GM12878 (cell line): ENCODE results near the gene ATF4. TPM values are rescaled to one million over a fixed set of nuclear protein-coding genes. Genes with fewer than 3 reads are reported as not detected.

Source experiments
- ATAC-seq: fragments of 200-7000 bp; cut with Tn5 transposase; 3 replicates; pipeline ENCODE4 v1.9.1; 2020; ENCODE audit warnings: mild to moderate bottlenecking, moderate library complexity
- BruUV-seq: library from RNA; stranded (reverse); fragments of 400-500 nt; replicated peaks from 2 replicates; lab custom pipeline; 2021; lab: Mats Ljungman, UMichigan
- CTCF ChIA-PET: fragments of 300-600 bp; sonication (Branson Sonifier 250); formaldehyde crosslinking; extraction: SDS; loops from one replicate; lab custom pipeline; 2021; ENCODE audit warnings: inconsistent platforms; lab: Yijun Ruan, JAX
- POLR2A ChIA-PET: fragments of 350-600 bp; formaldehyde crosslinking; extraction: SDS; loops from one replicate; lab custom pipeline; 2021; ENCODE audit warnings: inconsistent platforms; lab: Charles Lee
- RAD21 ChIA-PET: fragments of 300-600 bp; sonication (Branson Sonifier 250); formaldehyde crosslinking; loops from one replicate; lab custom pipeline; 2023; ENCODE audit warnings: antibody characterized with exemption; ENCODE audit not compliant: unreplicated experiment; lab: Charles Lee
- SMC1A ChIA-PET: fragments of 300-600 bp; sonication (Branson Sonifier 250); formaldehyde crosslinking; loops from one replicate; lab custom pipeline; 2023; ENCODE audit not compliant: unreplicated experiment, uncharacterized antibody; lab: Charles Lee
- DNase-seq: peaks from one replicate; pipeline ENCODE4 v3.0.0-alpha.2; 2011; ENCODE audit warnings: low read depth, low spot score
- FAIRE-seq: peaks from 3 replicates; lab custom pipeline; 2011; peaks lifted over from hg19 to GRCh38; lab: Jason Lieb, UNC
- H2AFZ ChIP-seq: 2 replicates; pipeline ENCODE4 v1.6.0; 2011; ENCODE audit warnings: low read depth, low read length, control low read depth; ENCODE audit not compliant: control insufficient read depth
- H3K27ac ChIP-seq: 2 replicates; pipeline ENCODE4 v1.5.1; 2011; ENCODE audit warnings: control low read depth; ENCODE audit not compliant: control insufficient read depth, insufficient read depth
- H3K27me3 ChIP-seq, 2 experiments: replicated peaks in 1 of 2; 2 replicates each; pipeline versions ENCODE4 v1.6.0 to v1.6.1; 2011; ENCODE audit warnings: low read length in 1 of 2; ENCODE audit not compliant: control insufficient read depth in 2 of 2, insufficient read depth in 2 of 2
- H3K36me3 ChIP-seq, 2 experiments: 2 replicates each; pipeline ENCODE4 v1.5.1; 2011; ENCODE audit warnings: low read length in 1 of 2; ENCODE audit not compliant: control insufficient read depth in 2 of 2, insufficient read depth in 2 of 2
- H3K4me1 ChIP-seq: 2 replicates; pipeline ENCODE4 v1.6.1; 2011; ENCODE audit warnings: mild to moderate bottlenecking, low read length, moderate library complexity, mixed read lengths; ENCODE audit not compliant: control insufficient read depth, insufficient read depth
- H3K4me2 ChIP-seq: 2 replicates; pipeline ENCODE4 v1.6.0; 2011; ENCODE audit warnings: control low read depth; ENCODE audit not compliant: control insufficient read depth, insufficient read depth
- H3K4me3 ChIP-seq: fragments of 200-600 bp; sonication (generic); 2 replicates; pipeline ENCODE4 v1.5.1; 2016
- H3K79me2 ChIP-seq: 2 replicates; pipeline ENCODE4 v1.6.0; 2011; ENCODE audit warnings: low read length; ENCODE audit not compliant: control insufficient read depth, insufficient read depth
- H3K9ac ChIP-seq: 2 replicates; pipeline ENCODE4 v1.8.0; 2011; ENCODE audit warnings: low read length, control low read depth, mixed read lengths; ENCODE audit not compliant: control insufficient read depth, insufficient read depth
- H3K9me3 ChIP-seq: replicated peaks from 3 replicates; pipeline ENCODE4 v1.5.1; 2011; ENCODE audit warnings: mild to moderate bottlenecking, low read length; ENCODE audit not compliant: control insufficient read depth, insufficient read depth
- H4K20me1 ChIP-seq: 2 replicates; pipeline ENCODE4 v1.6.0; 2011; ENCODE audit not compliant: control insufficient read depth, insufficient read depth
- EZH2 ChIP-seq: IDR thresholded peaks from 2 replicates; pipeline ENCODE4 v1.6.1; 2012; ENCODE audit warnings: low read depth, mild to moderate bottlenecking, control low read depth, inconsistent platforms, low read length, borderline replicate concordance; ENCODE audit not compliant: control insufficient read depth
- PAX8 ChIP-seq: fragments of 450-650 bp; IDR thresholded peaks from 2 replicates; pipeline ENCODE4 v1.6.1; 2017; ENCODE audit warnings: mild to moderate bottlenecking, moderate library complexity
- RFX5 ChIP-seq: IDR thresholded peaks from 2 replicates; pipeline ENCODE4 v1.6.1; 2011; ENCODE audit warnings: low read depth, low read length, improper control_type of control experiment
- SKIL ChIP-seq: fragments of 450-650 bp; IDR thresholded peaks from 2 replicates; pipeline ENCODE4 v1.6.1; 2017; ENCODE audit warnings: mild to moderate bottlenecking, low read depth, inconsistent platforms; ENCODE audit not compliant: poor library complexity, severe bottlenecking
- STAT3 ChIP-seq: IDR thresholded peaks from 2 replicates; pipeline ENCODE4 v1.6.1; 2011; ENCODE audit warnings: low read depth, low read length, improper control_type of control experiment
- WGBS: methylation state at CpG from one replicate; pipeline ENCODE4 v1.1.6; 2016; ENCODE audit warnings: low lambda C conversion rate; ENCODE audit not compliant: insufficient replicate concordance, insufficient coverage; ENCODE audit errors: missing lambda C conversion rate; 5-methylcytosine and 5-hydroxymethylcytosine counted together
- in situ Hi-C: fragments of 300-500 bp; cut with MboI; formaldehyde crosslinking; loops from 9 replicates; pipeline ENCODE4 v1.14.3; 2018; ENCODE audit warnings: mixed read lengths
- intact Hi-C: fragments of 100-400 bp; cut with micrococcal nuclease; formaldehyde crosslinking; loops from one replicate; pipeline ENCODE4 v1.14.2; 2022; ENCODE audit not compliant: unreplicated experiment
- polyA plus RNA-seq, 11 experiments: library from polyadenylated mRNA; depleted of rRNA in 4 of 11; unstranded in 6 of 11; stranded (reverse) in 5 of 11; fragments of >200 nt; fragmentation: Nextera tagmentation in 4 of 11; fragmentation: Illumina TruSeq in 1 of 11; extraction: Ambion mirVana in 4 of 11; extraction: Trizol in 1 of 11; gene quantifications; 1 replicate in 1 of 11; 2 replicates in 10 of 11; pipeline versions ENCODE4 v1.2.1 to v1.2.3, GENCODE V29; 2011 to 2016; ENCODE audit warnings: inconsistent platforms in 2 of 11, missing spikeins in 2 of 11, low read depth in 1 of 11
- total RNA-seq, 4 experiments: library from RNA; depleted of rRNA in 3 of 4; stranded (reverse); fragments of >200 nt in 3 of 4; fragmentation: Illumina TruSeq in 1 of 4; extraction: Trizol in 1 of 4; gene quantifications; 2 replicates each; pipeline versions ENCODE4 v1.2.1 to v1.2.3, GENCODE V29; 2013 to 2021
- TF ChIP-seq, protein P1 (sequence below): fragments of 450-650 bp; formaldehyde crosslinking; IDR thresholded peaks from 2 replicates; pipeline ENCODE4 v1.4.0; 2020; ENCODE audit warnings: mild to moderate bottlenecking, moderate library complexity
- TF ChIP-seq, protein P2 (sequence below): fragments of 450-650 bp; IDR thresholded peaks from 2 replicates; pipeline ENCODE4 v1.6.1; 2017; ENCODE audit warnings: mild to moderate bottlenecking

The ATF4 gene
- total and polyA plus RNA-seq, 10 of the 15 experiments (the other 5 are each of a cell fraction or from before 2014, with no cell fraction given) = 88.3 to 605 (median 320) TPM

DNA sequence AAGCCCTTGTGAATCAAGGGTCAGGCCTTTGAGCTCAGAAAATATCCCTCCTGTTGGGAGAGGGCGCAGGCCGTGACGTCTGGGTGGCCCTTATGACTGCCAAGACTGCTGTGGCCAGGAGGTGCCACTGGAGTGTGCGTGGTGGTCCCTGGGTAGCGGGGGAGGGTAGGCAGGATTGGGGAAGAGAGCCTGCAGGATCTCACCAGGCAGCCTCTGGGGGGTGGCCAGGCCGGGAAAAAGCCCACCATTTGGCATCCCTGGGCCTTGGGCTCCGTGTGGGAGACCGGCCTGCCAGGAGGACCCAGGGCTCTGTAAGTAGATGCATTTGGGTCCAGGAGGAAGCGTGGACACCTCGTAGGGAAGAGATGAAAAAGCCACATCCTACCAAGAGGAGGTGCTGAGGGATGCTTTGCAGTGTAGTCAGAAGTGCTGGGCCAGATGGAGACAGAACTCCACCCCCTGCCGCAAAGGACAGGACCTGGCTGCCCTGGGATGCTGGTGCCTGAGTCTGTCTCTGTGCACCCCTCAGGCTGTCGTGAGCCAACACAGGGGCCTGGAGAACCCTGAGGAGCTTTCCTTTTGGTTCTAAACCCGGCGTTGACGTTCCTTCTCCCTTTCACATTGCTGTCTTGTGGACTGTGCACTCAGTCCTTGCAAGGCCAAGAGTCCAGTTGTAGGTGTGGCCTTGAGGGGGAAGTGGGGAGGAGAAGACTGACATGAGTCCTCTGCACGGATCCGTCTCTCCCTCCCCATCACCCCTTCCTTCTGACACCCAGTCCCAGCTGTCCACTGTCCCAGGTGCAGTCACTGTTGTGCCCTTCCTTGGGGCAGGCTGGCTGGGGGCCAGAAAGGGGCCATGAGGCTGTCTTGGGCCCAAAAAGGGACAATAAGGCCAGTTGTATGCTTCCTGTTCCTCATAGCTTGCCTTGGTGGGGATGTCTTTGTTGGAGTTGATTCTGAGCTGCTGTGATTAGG is 31.0 kb upstream of the ATF4 start:
- SMC1A ChIA-PET = interaction anchor here (0.9 to 2.2 kb wide), 5 partner anchors 16 to 43 kb away, joined by 3 to 9 read pairs (median 3); no protein-coding TSS in a partner anchor
- RAD21 ChIA-PET = interaction anchor here (0.8 to 1.9 kb wide), 6 partner anchors 15 to 171 kb away, joined by 3 to 8 read pairs (median 3); partner anchors contain the start of gene RPL3
- Histone ChIP-seq H3K4me1 (peaks cover 7% of the 10 kb centered on the region; the same call in 1 of the 2 replicates), H3K36me3 (peaks cover 3 to 25% of the 10 kb centered on the region in 2 experiments), H4K20me1 (no peaks in the 10 kb centered on the region), H3K27ac (no peak overlapping the region), H3K4me3 (no peak overlapping the region), H2AFZ (no peak overlapping the region), H3K9ac (no peak overlapping the region), H3K4me2 (peak overlapping the region; percentile 44; the same call in 1 of the 2 replicates), H3K79me2 (peaks cover 2% of the 10 kb centered on the region; the same call in 1 of the 2 replicates), H3K9me3 (no peaks in the 10 kb centered on the region), H3K27me3 (no peaks in the 10 kb centered on the region)
- CTCF ChIA-PET = interaction anchor here (0.8 to 15.7 kb wide), 7 partner anchors 18 to 90 kb away, joined by 3 to 372 read pairs (median 4); partner anchors contain the start of genes ATF4, RPS19BP1 and TAB1
- BruUV-seq = TSS peak; percentile 42
- in situ Hi-C loops = loop anchor here (5.0 kb wide), 1 partner anchor 553 kb away; no protein-coding TSS in a partner anchor
- intact Hi-C loops = loop anchor here (5.0 kb wide), 1 partner anchor 548 kb away; no protein-coding TSS in a partner anchor
- POLR2A ChIA-PET = interaction anchor here (0.5 to 1.3 kb wide), 3 partner anchors 18 to 671 kb away, joined by 3 to 7 read pairs (median 3); no protein-coding TSS in a partner anchor
- WGBS = 75% methylated on average over 17 of the region's 17 CpGs
- TF ChIP-seq PAX8 = no peak
- TF ChIP-seq RFX5 = no peak
- TF ChIP-seq, protein P1, sequence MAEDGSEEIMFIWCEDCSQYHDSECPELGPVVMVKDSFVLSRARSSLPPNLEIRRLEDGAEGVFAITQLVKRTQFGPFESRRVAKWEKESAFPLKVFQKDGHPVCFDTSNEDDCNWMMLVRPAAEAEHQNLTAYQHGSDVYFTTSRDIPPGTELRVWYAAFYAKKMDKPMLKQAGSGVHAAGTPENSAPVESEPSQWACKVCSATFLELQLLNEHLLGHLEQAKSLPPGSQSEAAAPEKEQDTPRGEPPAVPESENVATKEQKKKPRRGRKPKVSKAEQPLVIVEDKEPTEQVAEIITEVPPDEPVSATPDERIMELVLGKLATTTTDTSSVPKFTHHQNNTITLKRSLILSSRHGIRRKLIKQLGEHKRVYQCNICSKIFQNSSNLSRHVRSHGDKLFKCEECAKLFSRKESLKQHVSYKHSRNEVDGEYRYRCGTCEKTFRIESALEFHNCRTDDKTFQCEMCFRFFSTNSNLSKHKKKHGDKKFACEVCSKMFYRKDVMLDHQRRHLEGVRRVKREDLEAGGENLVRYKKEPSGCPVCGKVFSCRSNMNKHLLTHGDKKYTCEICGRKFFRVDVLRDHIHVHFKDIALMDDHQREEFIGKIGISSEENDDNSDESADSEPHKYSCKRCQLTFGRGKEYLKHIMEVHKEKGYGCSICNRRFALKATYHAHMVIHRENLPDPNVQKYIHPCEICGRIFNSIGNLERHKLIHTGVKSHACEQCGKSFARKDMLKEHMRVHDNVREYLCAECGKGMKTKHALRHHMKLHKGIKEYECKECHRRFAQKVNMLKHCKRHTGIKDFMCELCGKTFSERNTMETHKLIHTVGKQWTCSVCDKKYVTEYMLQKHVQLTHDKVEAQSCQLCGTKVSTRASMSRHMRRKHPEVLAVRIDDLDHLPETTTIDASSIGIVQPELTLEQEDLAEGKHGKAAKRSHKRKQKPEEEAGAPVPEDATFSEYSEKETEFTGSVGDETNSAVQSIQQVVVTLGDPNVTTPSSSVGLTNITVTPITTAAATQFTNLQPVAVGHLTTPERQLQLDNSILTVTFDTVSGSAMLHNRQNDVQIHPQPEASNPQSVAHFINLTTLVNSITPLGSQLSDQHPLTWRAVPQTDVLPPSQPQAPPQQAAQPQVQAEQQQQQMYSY (CRISPR knock-in tag) = no peak
- no peak for TF ChIP-seq EZH2
- TF ChIP-seq, protein P2, sequence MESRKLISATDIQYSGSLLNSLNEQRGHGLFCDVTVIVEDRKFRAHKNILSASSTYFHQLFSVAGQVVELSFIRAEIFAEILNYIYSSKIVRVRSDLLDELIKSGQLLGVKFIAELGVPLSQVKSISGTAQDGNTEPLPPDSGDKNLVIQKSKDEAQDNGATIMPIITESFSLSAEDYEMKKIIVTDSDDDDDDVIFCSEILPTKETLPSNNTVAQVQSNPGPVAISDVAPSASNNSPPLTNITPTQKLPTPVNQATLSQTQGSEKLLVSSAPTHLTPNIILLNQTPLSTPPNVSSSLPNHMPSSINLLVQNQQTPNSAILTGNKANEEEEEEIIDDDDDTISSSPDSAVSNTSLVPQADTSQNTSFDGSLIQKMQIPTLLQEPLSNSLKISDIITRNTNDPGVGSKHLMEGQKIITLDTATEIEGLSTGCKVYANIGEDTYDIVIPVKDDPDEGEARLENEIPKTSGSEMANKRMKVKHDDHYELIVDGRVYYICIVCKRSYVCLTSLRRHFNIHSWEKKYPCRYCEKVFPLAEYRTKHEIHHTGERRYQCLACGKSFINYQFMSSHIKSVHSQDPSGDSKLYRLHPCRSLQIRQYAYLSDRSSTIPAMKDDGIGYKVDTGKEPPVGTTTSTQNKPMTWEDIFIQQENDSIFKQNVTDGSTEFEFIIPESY = no peak
- TF ChIP-seq STAT3 = no peak
- TF ChIP-seq SKIL = no peak
- FAIRE-seq = no peak
- ATAC-seq = no peak; the same call in 2 of the 3 replicates
- no peak for DNase-seq
